Endothelial cell (in vitro differentiated cells): Measurements from ENCODE around the gene ABCF3. TPM values are rescaled to one million over a fixed set of nuclear protein-coding genes. Genes with fewer than 3 reads are reported as not detected.

ENCODE experiments used
- DNase-seq: peaks from one replicate; pipeline ENCODE4 v3.0.0; 2021; ENCODE audit warnings: low spot score
- H3K27ac Mint-ChIP-seq: one replicate; pipeline ENCODE4 v1.8.0; 2021; ENCODE audit warnings: mixed read lengths, inconsistent platforms; ENCODE audit not compliant: unreplicated experiment
- H3K27me3 Mint-ChIP-seq: one replicate; pipeline ENCODE4 v1.8.0; 2021; ENCODE audit warnings: mild to moderate bottlenecking, moderate library complexity, mixed read lengths, inconsistent platforms; ENCODE audit not compliant: unreplicated experiment
- H3K36me3 Mint-ChIP-seq: one replicate; pipeline ENCODE4 v1.8.0; 2021; ENCODE audit warnings: mild to moderate bottlenecking, low read depth, mixed read lengths, inconsistent platforms; ENCODE audit not compliant: unreplicated experiment
- H3K4me1 Mint-ChIP-seq: one replicate; pipeline ENCODE4 v1.8.0; 2021; ENCODE audit warnings: mild to moderate bottlenecking, mixed read lengths, inconsistent platforms; ENCODE audit not compliant: unreplicated experiment
- H3K4me3 Mint-ChIP-seq: one replicate; pipeline ENCODE4 v1.8.0; 2021; ENCODE audit warnings: mild to moderate bottlenecking, mixed read lengths, inconsistent platforms; ENCODE audit not compliant: unreplicated experiment
- H3K9me3 Mint-ChIP-seq: one replicate; pipeline ENCODE4 v1.8.0; 2021; ENCODE audit warnings: mixed read lengths, inconsistent platforms; ENCODE audit not compliant: unreplicated experiment
- CTCF ChIP-seq: fragments of 200-600 bp; sonication (generic); IDR thresholded peaks from one replicate; pipeline ENCODE4 v1.5.0; 2021; ENCODE audit warnings: antibody characterized with exemption; ENCODE audit not compliant: unreplicated experiment
- total RNA-seq: library from RNA; stranded (reverse); fragmentation: NEBNext Ultra II Directional; extraction: Animal tissue kit (Norgen Biotek cat#: 25700); gene quantifications from one replicate; pipeline ENCODE4 v1.2.1, GENCODE V29; 2021; ENCODE audit not compliant: unreplicated experiment

The ABCF3 gene
- total RNA-seq, 1 donor from 2014 or later = 68.1 TPM

DNA sequence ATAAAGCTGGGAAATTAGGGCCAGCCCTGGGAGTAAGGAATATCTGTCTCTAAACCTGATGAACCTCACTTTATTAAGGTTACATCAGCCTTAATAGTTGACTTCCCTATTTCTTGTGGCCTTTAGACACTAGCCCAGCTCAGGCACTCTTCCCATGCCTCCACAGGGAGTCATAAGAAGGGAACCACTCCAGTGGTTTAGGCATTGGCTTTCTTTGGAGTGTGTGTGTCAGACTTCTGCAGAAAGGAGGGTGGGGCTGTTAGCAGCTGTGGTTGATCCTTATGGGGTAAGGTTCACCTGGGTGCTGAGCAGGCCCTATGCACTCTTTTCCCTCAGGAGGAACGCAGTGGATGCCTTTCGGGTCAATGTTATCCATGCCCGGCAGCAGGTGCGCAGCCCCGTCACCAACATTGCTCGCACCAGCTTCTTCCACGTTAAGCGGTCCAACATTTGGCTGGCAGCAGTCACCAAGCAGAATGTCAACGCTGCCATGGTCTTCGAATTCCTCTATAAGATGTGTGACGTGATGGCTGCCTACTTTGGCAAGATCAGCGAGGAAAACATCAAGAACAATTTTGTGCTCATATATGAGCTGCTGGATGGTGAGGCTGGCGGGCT is 7.4 kb upstream of the ABCF3 start:
- Mint-ChIP-seq H3K36me3 (peaks cover 50% of the 10 kb centered on the region), H3K27me3 (peaks cover 10% of the 10 kb centered on the region), H3K4me1 (peaks cover 37% of the 10 kb centered on the region), H3K4me3 (peak overlapping the region; percentile 99), H3K9me3 (no peaks in the 10 kb centered on the region), H3K27ac (peak overlapping the region; percentile 64)
- TF ChIP-seq CTCF = no peak
- DNase-seq = no peak

DNA sequence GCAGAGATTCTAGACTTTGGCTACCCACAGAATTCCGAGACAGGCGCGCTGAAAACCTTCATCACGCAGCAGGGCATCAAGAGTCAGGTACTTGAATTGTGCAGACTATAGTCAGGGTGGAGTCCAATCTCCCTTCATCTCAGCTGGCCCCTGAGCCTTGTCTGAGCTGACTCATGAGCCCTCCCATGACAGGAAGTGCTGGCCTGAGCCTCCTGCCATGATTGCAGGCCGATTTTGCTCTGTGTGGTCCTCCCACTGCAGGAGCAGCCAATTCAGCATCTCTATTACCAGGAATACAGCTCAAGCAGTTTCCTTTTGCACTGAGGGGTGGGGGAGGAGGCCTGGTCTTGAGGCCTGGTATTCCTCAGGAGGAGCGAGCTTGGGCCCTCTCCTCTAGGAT is 5.8 kb upstream of the ABCF3 start:
- Mint-ChIP-seq H3K4me1 (peaks cover 47% of the 10 kb centered on the region), H3K4me3 (no peak overlapping the region), H3K36me3 (peaks cover 61% of the 10 kb centered on the region), H3K9me3 (no peaks in the 10 kb centered on the region), H3K27ac (no peak overlapping the region), H3K27me3 (peaks cover 8% of the 10 kb centered on the region)
- TF ChIP-seq CTCF = no peak
- DNase-seq = no peak

GRCh38 chr3:184181596-184181995 is 4.4 kb upstream of the ABCF3 start:
- H3K27ac Mint-ChIP-seq = no peak overlapping the region

DNA sequence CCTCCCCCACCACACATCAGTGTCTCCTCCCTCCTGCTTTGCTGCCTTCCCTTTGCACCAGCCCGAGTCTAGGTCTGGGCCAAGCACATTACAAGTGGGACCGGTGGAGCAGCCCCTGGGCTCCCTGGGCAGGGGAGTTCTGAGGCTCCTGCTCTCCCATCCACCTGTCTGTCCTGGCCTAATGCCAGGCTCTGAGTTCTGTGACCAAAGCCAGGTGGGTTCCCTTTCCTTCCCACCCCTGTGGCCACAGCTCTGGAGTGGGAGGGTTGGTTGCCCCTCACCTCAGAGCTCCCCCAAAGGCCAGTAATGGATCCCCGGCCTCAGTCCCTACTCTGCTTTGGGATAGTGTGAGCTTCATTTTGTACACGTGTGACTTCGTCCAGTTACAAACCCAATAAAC is 2.3 kb upstream of the ABCF3 start:
- H3K27ac Mint-ChIP-seq = no peak overlapping the region
- peaks cover 61% of the 10 kb centered on the region for H3K36me3 Mint-ChIP-seq
- TF ChIP-seq CTCF = no peak
- H3K4me1 Mint-ChIP-seq = peaks cover 41% of the 10 kb centered on the region
- DNase-seq = no peak
- no peak overlapping the region for H3K4me3 Mint-ChIP-seq
- no peaks in the 10 kb centered on the region for H3K9me3 Mint-ChIP-seq
- H3K27me3 Mint-ChIP-seq = peaks cover 17% of the 10 kb centered on the region

More at GRCh38 chr3:184181596-184181995, 4.4 kb upstream of the ABCF3 start:
- TF ChIP-seq CTCF = no peak
- H3K9me3 Mint-ChIP-seq = no peaks in the 10 kb centered on the region
- peaks cover 57% of the 10 kb centered on the region for H3K36me3 Mint-ChIP-seq
- H3K4me1 Mint-ChIP-seq = peaks cover 44% of the 10 kb centered on the region
- H3K4me3 Mint-ChIP-seq = peak overlapping the region; percentile 21
- no peak for DNase-seq
- H3K27me3 Mint-ChIP-seq = peaks cover 13% of the 10 kb centered on the region

GRCh38 chr3:184184546-184185230 is 1.3 kb upstream of the ABCF3 start:
- peak overlapping the region; percentile 97 for H3K27ac Mint-ChIP-seq
- peaks cover 18% of the 10 kb centered on the region for H3K27me3 Mint-ChIP-seq
- H3K4me3 Mint-ChIP-seq = peak overlapping the region; percentile 73
- no peak for TF ChIP-seq CTCF
- peaks cover 59% of the 10 kb centered on the region for H3K36me3 Mint-ChIP-seq
- DNase-seq = no peak
- peaks cover 36% of the 10 kb centered on the region for H3K4me1 Mint-ChIP-seq
- H3K9me3 Mint-ChIP-seq = no peaks in the 10 kb centered on the region
